Testis (tissue), 3 donors: ENCODE results near the gene RERE. TPM values are rescaled to one million over a fixed set of nuclear protein-coding genes. Genes with fewer than 3 reads are reported as not detected.

Experiments
- DNase-seq: peaks from one replicate; pipeline ENCODE4 v3.0.0-alpha.2; 2019
- H3K27ac ChIP-seq, 2 donors: fragments of 200-600 bp; sonication (generic); one replicate each; pipeline ENCODE4 v1.5.1; 2019
- H3K27me3 ChIP-seq: fragments of 200-600 bp; sonication (generic); one replicate; pipeline ENCODE4 v1.5.1; 2019
- H3K36me3 ChIP-seq: fragments of 200-600 bp; sonication (generic); one replicate; pipeline ENCODE4 v1.5.1; 2017; ENCODE audit warnings: low read depth; ENCODE audit errors: missing control alignments
- H3K4me1 ChIP-seq: fragments of 200-600 bp; sonication (generic); one replicate; pipeline ENCODE4 v1.5.1; 2019
- H3K4me3 ChIP-seq, 2 donors: fragments of 200-600 bp; sonication (generic); one replicate each; pipeline ENCODE4 v1.5.1; 2017 to 2019
- H3K9me3 ChIP-seq: fragments of 200-600 bp; sonication (generic); one replicate; pipeline ENCODE4 v1.5.1; 2017
- CTCF ChIP-seq, 3 experiments: fragments of 450-650 bp in 2 of 3; fragments of 200-600 bp in 1 of 3; sonication (generic) in 1 of 3; IDR thresholded peaks; one replicate each; pipeline ENCODE4 v1.5.1; 2016 to 2019; ENCODE audit warnings: antibody characterized with exemption in 3 of 3, mild to moderate bottlenecking in 2 of 3, moderate library complexity in 1 of 3
- POLR2A ChIP-seq: fragments of 450-650 bp; IDR thresholded peaks from one replicate; pipeline ENCODE4 v1.6.1; 2017; ENCODE audit warnings: antibody characterized with exemption, mild to moderate bottlenecking, moderate library complexity
- WGBS, 2 donors: methylation state at CpG; one replicate each; pipeline ENCODE4 v1.1.5; 2018; 5-methylcytosine and 5-hydroxymethylcytosine counted together
- intact Hi-C: fragments of 100-400 bp; cut with DNase I; formaldehyde crosslinking; loops from one replicate; pipeline ENCODE4 v1.15.1; 2023; ENCODE audit warnings: low total_unique reads
- polyA plus RNA-seq: library from polyadenylated mRNA; stranded (reverse); fragments of 350-450 nt; fragmentation: Illumina TruSeq; extraction: RNeasy Lipid Tissue Mini Kit (QIAGEN cat#74804); gene quantifications from one replicate; pipeline ENCODE4 v1.2.3, GENCODE V29; 2014; ENCODE audit warnings: low read depth, low replicate concordance; ENCODE audit not compliant: insufficient read depth
- total RNA-seq, 2 donors: library from RNA; depleted of rRNA; stranded (reverse); fragments of >200 nt; gene quantifications; one replicate each; pipeline ENCODE4 v1.2.3, GENCODE V29; 2016

Gene RERE
- total and polyA plus RNA-seq, 3 donors from 2014 or later: 90.8 to 229 (median 203) TPM

- Histone ChIP-seq H3K36me3 (no peaks in the 10 kb centered on the region), H3K27me3 (no peaks in the 10 kb centered on the region), H3K27ac (peak overlapping the region in 1 of 2 donors; percentile 76), H3K4me3 (no peak overlapping the region), H3K4me1 (peaks cover 30% of the 10 kb centered on the region), H3K9me3 (no peaks in the 10 kb centered on the region)
- TF ChIP-seq POLR2A (no peak), CTCF (IDR thresholded peaks at IDR 0.05) (no peak)
- intact Hi-C loops: no loop called here
- 51 to 61% methylated on average over 2 of the region's 2 CpGs for WGBS, 2 donors
- DNase-seq: no peak
Observed at GRCh38 chr1:8395433-8395866, 422.0 kb downstream of the RERE start.

GRCh38 chr1:8394456-8395321 lies 422.8 kb downstream of the RERE start:
- Histone ChIP-seq H3K4me3 (no peak overlapping the region), H3K9me3 (no peaks in the 10 kb centered on the region), H3K36me3 (no peaks in the 10 kb centered on the region), H3K27me3 (no peaks in the 10 kb centered on the region), H3K4me1 (peaks cover 30% of the 10 kb centered on the region), H3K27ac (peak overlapping the region in 1 of 2 donors; percentile 76)
- 58 to 64% methylated on average over 10 of the region's 10 CpGs for WGBS, 2 donors
- DNase-seq: no peak
- TF ChIP-seq CTCF (IDR thresholded peaks at IDR 0.05): no peak
- intact Hi-C loops: no loop called here

GRCh38 chr1:8392522-8392921 lies 424.9 kb downstream of the RERE start:
- intact Hi-C loops: no loop called here
- H3K9me3 ChIP-seq: no peaks in the 10 kb centered on the region
- 51 to 54% methylated on average over 7 of the region's 7 CpGs for WGBS, 2 donors
- H3K27me3 ChIP-seq: no peaks in the 10 kb centered on the region
- peaks cover 19% of the 10 kb centered on the region for H3K4me1 ChIP-seq
- DNase-seq: peak; percentile 43
- H3K4me3 ChIP-seq: no peak overlapping the region
- peak overlapping the region in 1 of 2 donors; percentile 60 for H3K27ac ChIP-seq
- no peaks in the 10 kb centered on the region for H3K36me3 ChIP-seq
- TF ChIP-seq CTCF (IDR thresholded peaks at IDR 0.05) (no peak), POLR2A (no peak)

- intact Hi-C loops: no loop called here
- Histone ChIP-seq H3K4me3 (no peak overlapping the region), H3K36me3 (no peaks in the 10 kb centered on the region), H3K27me3 (no peaks in the 10 kb centered on the region), H3K9me3 (no peaks in the 10 kb centered on the region), H3K27ac (no peak overlapping the region), H3K4me1 (peaks cover 8% of the 10 kb centered on the region)
- no peak for TF ChIP-seq CTCF (IDR thresholded peaks at IDR 0.05)
- no peak for TF ChIP-seq POLR2A
- WGBS, 2 donors: 83% methylated on average over 4 of the region's 4 CpGs
- no peak for DNase-seq
Observed at GRCh38 chr1:8390707-8391106, 426.7 kb downstream of the RERE start.
